GM12801 (cell line): Measurements from ENCODE around the gene SRSF9.

ENCODE experiments used
- TF ChIP-seq, protein P1 (sequence below): IDR thresholded peaks from one replicate; pipeline ENCODE4 v1.5.1; 2011; ENCODE audit warnings: control low read depth; ENCODE audit not compliant: insufficient read length; ENCODE audit errors: extremely low read depth

SRSF9 gene

DNA sequence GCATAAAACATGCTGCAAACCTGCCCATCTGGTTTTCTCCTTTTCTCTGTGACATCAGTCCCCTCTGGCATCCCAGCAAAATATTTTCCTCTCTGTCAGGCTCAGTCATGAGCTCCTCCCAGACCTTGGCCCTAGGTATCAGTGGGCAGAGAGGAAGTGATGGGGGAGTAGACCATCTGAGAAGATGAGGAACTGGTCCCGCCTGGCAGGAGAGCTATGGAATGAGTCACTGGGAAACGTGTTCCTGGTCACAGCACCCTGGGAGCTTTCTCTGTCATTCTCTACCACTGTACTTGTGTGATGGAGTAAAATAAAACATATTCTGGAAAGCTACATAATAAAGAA, 5.0 kb upstream of the SRSF9 start:
- TF ChIP-seq, protein P1, sequence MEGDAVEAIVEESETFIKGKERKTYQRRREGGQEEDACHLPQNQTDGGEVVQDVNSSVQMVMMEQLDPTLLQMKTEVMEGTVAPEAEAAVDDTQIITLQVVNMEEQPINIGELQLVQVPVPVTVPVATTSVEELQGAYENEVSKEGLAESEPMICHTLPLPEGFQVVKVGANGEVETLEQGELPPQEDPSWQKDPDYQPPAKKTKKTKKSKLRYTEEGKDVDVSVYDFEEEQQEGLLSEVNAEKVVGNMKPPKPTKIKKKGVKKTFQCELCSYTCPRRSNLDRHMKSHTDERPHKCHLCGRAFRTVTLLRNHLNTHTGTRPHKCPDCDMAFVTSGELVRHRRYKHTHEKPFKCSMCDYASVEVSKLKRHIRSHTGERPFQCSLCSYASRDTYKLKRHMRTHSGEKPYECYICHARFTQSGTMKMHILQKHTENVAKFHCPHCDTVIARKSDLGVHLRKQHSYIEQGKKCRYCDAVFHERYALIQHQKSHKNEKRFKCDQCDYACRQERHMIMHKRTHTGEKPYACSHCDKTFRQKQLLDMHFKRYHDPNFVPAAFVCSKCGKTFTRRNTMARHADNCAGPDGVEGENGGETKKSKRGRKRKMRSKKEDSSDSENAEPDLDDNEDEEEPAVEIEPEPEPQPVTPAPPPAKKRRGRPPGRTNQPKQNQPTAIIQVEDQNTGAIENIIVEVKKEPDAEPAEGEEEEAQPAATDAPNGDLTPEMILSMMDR = no peak

DNA sequence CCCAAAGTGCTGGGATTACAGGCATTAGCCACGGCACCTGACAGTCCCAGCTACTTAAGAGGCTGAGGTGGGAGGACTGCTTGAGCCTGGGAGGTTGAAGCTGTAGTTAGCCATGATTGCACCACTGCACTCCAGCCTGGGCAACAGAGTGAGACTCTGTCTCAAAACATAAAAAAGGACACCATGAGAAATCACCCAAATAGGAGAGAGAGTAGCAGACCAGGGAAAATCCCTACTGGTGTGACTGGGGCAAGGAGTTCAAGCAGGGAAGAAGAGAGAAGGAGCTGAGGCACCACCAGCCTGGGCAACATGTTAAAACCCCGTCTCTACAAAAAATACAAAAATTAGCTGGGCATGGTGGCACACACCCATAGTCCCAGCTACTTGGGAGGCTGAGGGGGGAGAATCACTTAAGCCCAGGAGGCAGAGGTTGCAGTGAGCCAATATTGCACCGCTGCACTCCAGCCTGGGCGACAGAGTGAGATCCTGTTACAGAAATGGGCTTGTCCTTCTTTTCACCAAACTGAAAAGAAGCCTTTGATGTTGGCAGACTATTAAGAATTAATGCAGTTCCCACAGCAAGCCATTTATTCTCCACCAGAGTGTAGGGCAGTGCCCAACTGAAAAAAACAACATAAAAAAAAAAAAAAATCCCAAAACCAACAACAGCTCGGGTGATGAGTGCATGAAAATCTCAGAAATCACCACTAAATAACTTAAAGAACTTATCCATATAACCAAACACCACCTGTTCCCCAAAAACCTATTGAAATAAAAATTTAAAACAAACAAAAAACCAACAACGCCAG, 4.5 kb upstream of the SRSF9 start:
- TF ChIP-seq, protein P1 = no peak

DNA sequence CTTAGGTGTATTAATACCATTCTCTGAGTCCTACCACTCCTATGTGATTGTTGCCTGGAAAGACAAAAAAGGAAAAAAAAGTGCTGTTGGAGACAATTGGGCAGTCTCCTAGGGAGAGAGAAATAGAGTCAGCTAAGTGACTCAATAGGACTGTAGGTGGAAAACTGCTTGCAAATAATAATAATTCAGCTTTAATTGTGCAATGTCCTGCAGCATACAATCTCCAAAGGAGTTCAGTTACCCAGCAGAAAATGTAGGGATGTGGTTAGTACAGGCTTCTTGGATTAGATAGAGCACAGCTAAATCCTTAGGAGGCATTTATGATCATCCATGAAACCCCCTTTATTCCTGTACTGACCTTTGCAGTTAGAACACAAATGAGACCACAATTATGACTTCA, 3.0 kb upstream of the SRSF9 start:
- TF ChIP-seq, protein P1 = no peak

DNA sequence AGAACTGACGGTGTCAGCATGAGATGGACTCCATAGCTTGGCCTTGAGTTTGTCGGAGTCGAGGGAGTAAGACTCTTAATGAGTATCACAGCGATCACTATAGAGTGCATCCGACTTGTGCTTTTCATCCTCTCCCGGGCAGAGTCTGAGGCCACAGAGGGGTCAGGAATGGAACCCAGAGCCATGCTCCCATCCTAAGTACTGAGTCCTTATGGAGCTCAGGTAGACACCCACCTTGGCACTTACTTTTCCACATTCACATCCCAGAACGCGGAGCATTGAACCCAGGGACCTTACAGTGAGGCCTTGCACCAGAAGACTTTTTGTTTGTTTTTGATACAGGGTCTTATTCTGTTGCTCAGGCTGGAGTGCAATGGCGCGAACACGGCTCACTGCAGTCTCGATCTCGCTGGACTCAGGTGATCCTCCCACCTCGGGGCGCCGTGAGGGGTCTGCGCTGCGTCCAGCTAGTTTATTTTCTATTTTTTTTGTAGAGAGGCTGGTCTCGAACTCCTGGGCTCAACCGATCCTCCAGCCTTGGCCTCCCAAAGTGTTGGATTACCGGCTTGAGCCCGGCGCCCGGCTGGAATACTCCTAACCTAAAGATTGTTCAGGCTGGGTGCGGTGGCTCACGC, 719 bp upstream of the SRSF9 start:
- TF ChIP-seq, protein P1 = no peak

DNA sequence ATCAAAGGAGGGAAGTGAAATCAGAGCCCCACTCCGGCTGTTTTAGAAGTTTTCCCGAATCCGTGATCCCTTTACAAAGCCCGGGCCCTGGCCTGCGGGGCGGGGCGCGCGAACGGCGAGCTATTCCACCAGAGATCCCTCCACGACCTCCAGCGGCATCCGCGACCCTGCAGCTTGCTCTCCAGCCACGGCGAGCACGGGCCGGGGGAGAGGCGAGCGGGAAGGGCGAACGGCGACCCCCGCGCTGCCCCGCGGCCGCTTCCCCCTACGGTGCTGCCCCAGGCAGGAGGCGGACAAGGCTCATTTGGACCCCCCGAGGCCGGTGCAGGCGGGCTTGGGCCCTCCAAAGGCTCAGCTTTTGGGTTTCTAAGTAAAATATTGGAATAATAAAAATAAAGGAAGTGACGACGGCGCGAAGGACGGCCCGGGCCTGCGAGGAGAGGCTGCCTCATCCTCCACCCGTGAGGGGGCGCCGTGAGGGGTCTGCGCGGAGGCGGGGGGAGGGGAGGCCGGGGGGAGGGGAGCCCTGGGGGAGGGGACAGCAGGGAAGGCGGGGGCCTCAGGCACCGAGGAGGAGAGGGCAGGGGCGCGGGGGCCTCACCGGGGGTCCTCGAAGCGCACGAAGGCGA, 613 bp downstream of the SRSF9 start:
- TF ChIP-seq, protein P1 = no peak

DNA sequence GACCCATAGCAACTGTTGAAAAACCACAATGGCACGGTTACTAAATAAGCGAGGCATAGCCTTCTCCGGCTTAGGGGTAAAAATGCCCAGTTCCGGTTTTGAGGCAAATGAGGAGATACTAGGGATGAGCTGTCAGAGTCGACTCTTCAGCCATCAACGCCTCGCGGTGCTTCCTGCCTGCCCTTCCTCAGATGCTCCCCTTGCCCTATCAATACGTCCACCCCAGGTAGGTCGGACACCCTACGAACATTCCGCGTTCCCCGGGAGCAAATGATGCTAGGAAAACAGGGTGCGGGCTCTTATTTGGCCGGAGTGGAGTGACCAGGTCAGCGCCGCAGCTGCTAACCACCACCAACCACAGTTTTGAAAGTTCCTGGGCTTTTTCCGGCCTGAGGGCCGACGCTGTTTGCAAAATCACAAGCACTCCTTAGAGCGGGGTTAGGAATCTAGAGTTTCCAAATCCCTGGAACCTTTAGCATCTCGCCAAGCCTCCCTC, 1.2 kb downstream of the SRSF9 start:
- TF ChIP-seq, protein P1 = no peak

DNA sequence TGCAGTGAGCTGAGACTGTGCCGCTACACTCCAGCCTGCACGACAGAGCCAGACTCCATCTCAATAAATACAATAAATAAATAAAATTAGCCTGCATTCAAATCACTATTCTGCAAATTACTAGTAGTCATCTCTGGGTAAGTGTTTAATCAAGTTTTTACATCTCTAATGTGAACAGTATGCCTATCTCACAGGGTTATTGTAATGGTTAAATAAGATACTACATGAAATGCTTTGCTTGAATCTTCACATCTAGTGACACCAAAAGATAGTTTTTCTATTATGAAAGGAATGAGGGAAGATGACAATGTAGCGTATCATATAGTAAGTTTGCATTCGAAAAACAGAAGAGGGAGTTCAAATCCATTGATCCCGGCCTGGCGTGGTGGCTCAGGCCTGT, 2.1 kb downstream of the SRSF9 start:
- TF ChIP-seq, protein P1 = no peak
